Measurements from ENCODE around the gene MST1R. TPM values are rescaled to one million over a fixed set of nuclear protein-coding genes. Genes with fewer than 3 reads are reported as not detected.
"Not testable (repeated sequence)": the region's sequence is repeated elsewhere in the genome, so short reads cannot be mapped to it uniquely, and the experiment has no call there.

Gene MST1R
- polyA plus RNA-seq, 1 donor from 2014 or later, result 1.2 TPM

- no peaks in the 10 kb centered on the region for H3K27me3 Mint-ChIP-seq
- H3K36me3 Mint-ChIP-seq, result peaks cover 4% of the 10 kb centered on the region
- H3K9me3 Mint-ChIP-seq, result no peaks in the 10 kb centered on the region
- no peak overlapping the region for H3K27ac Mint-ChIP-seq
- H3K4me3 Mint-ChIP-seq, result no peak overlapping the region
- H3K4me1 Mint-ChIP-seq, result peaks cover 5 to 7% (median 6%) of the 10 kb centered on the region in 3 donors
Measured at GRCh38 chr3:49926117-49926728, 22.6 kb upstream of the MST1R start.

- Mint-ChIP-seq H3K36me3 (peaks cover 4% of the 10 kb centered on the region), H3K4me3 (no peak overlapping the region), H3K4me1 (peaks cover 5 to 7% (median 5%) of the 10 kb centered on the region in 3 donors), H3K9me3 (no peaks in the 10 kb centered on the region), H3K27me3 (no peaks in the 10 kb centered on the region), H3K27ac (no peak overlapping the region)
Measured at GRCh38 chr3:49925485-49925884, 21.8 kb upstream of the MST1R start.

GRCh38 chr3:49924683-49925082 lies 21.0 kb upstream of the MST1R start:
- Mint-ChIP-seq H3K9me3 (no peaks in the 10 kb centered on the region), H3K36me3 (peaks cover 4% of the 10 kb centered on the region), H3K4me1 (peaks cover 0 to 5% (median 4%) of the 10 kb centered on the region in 3 donors), H3K27me3 (no peaks in the 10 kb centered on the region), H3K4me3 (no peak overlapping the region), H3K27ac (peak overlapping the region in 1 of 3 donors; percentile 47)

- not testable (repeated sequence) for H3K36me3 Mint-ChIP-seq, H3K9me3 Mint-ChIP-seq, H3K4me1 Mint-ChIP-seq, H3K27me3 Mint-ChIP-seq, H3K4me3 Mint-ChIP-seq
- H3K27ac Mint-ChIP-seq, result peak overlapping the region in 1 of 3 donors; percentile 27
Measured at GRCh38 chr3:49917806-49918590, 14.3 kb upstream of the MST1R start.

GRCh38 chr3:49916686-49917085 lies 13.0 kb upstream of the MST1R start:
- no peak overlapping the region for H3K4me3 Mint-ChIP-seq
- peaks cover 2% of the 10 kb centered on the region for H3K36me3 Mint-ChIP-seq
- H3K27ac Mint-ChIP-seq, result no peak overlapping the region
- no peaks in the 10 kb centered on the region for H3K9me3 Mint-ChIP-seq
- H3K4me1 Mint-ChIP-seq, result peaks cover 0 to 3% (median 1%) of the 10 kb centered on the region in 3 donors
- no peaks in the 10 kb centered on the region for H3K27me3 Mint-ChIP-seq

- Mint-ChIP-seq H3K27me3 (no peaks in the 10 kb centered on the region), H3K9me3 (no peaks in the 10 kb centered on the region), H3K4me1 (peaks cover 0 to 3% (median 1%) of the 10 kb centered on the region in 3 donors), H3K27ac (peak overlapping the region in 1 of 3 donors; percentile 43), H3K36me3 (peaks cover 3% of the 10 kb centered on the region), H3K4me3 (no peak overlapping the region)
Measured at GRCh38 chr3:49914906-49915305, 11.2 kb upstream of the MST1R start.

GRCh38 chr3:49912881-49913281 lies 9.2 kb upstream of the MST1R start:
- H3K27ac Mint-ChIP-seq, result no peak overlapping the region
- peaks cover 0 to 1% (median 1%) of the 10 kb centered on the region in 3 donors for H3K4me1 Mint-ChIP-seq
- H3K27me3 Mint-ChIP-seq, result no peaks in the 10 kb centered on the region
- H3K9me3 Mint-ChIP-seq, result no peaks in the 10 kb centered on the region
- H3K36me3 Mint-ChIP-seq, result peaks cover 3% of the 10 kb centered on the region
- no peak overlapping the region for H3K4me3 Mint-ChIP-seq

GRCh38 chr3:49911611-49912010 lies 7.9 kb upstream of the MST1R start:
- Mint-ChIP-seq H3K27ac (no peak overlapping the region), H3K27me3 (no peaks in the 10 kb centered on the region), H3K4me1 (peaks cover under 1 to 4% (median 3%) of the 10 kb centered on the region in 3 donors), H3K36me3 (peaks cover 3% of the 10 kb centered on the region), H3K9me3 (no peaks in the 10 kb centered on the region), H3K4me3 (no peak overlapping the region)

- Mint-ChIP-seq H3K27ac (no peak overlapping the region), H3K9me3 (no peaks in the 10 kb centered on the region), H3K27me3 (no peaks in the 10 kb centered on the region), H3K4me3 (no peak overlapping the region), H3K4me1 (peaks cover 5 to 6% (median 5%) of the 10 kb centered on the region in 3 donors), H3K36me3 (peaks cover 3% of the 10 kb centered on the region)
Measured at GRCh38 chr3:49911124-49911420, 7.4 kb upstream of the MST1R start.

- no peaks in the 10 kb centered on the region for H3K9me3 Mint-ChIP-seq
- H3K27ac Mint-ChIP-seq, result no peak overlapping the region
Measured at GRCh38 chr3:49910409-49911123, 6.9 kb upstream of the MST1R start.

GRCh38 chr3:49908373-49909199 lies 4.9 kb upstream of the MST1R start:
- Mint-ChIP-seq H3K36me3 (peaks cover 3% of the 10 kb centered on the region), H3K27ac (no peak overlapping the region), H3K4me3 (no peak overlapping the region), H3K9me3 (no peaks in the 10 kb centered on the region), H3K4me1 (peaks cover 15 to 18% (median 17%) of the 10 kb centered on the region in 3 donors), H3K27me3 (no peaks in the 10 kb centered on the region)

More at GRCh38 chr3:49910409-49911123, 6.9 kb upstream of the MST1R start:
- Mint-ChIP-seq H3K36me3 (peaks cover 3% of the 10 kb centered on the region), H3K4me1 (peaks cover 10 to 11% (median 10%) of the 10 kb centered on the region in 3 donors), H3K4me3 (no peak overlapping the region), H3K27me3 (no peaks in the 10 kb centered on the region)

GRCh38 chr3:49906073-49906743 lies 2.5 kb upstream of the MST1R start:
- Mint-ChIP-seq H3K36me3 (peaks cover 1% of the 10 kb centered on the region), H3K4me1 (peaks cover 15 to 18% (median 17%) of the 10 kb centered on the region in 3 donors), H3K9me3 (no peaks in the 10 kb centered on the region), H3K27me3 (no peaks in the 10 kb centered on the region), H3K4me3 (peak overlapping the region; percentile 49 to 93 (median 71)), H3K27ac (peak overlapping the region; percentile 71 to 90 (median 85))

GRCh38 chr3:49904448-49904847 lies 775 bp upstream of the MST1R start:
- not testable (repeated sequence) for H3K36me3 Mint-ChIP-seq

More at GRCh38 chr3:49904448-49904847, 775 bp upstream of the MST1R start:
- not testable (repeated sequence) for H3K9me3 Mint-ChIP-seq, H3K27me3 Mint-ChIP-seq, H3K27ac Mint-ChIP-seq
- Mint-ChIP-seq H3K4me3 (peak overlapping the region in 3 of 4 donors; percentile 86 to 95 (median 94)), H3K4me1 (peaks cover 15 to 18% (median 17%) of the 10 kb centered on the region in 3 donors)

Data from IgD-negative memory B cell (primary cell).